H9 (cell line): Measurements from ENCODE around the gene PPFIBP2. TPM values are rescaled to one million over a fixed set of nuclear protein-coding genes. Genes with fewer than 3 reads are reported as not detected.

ENCODE experiments used
- DNase-seq: peaks from one replicate; pipeline ENCODE4 v3.0.0-alpha.2; 2017
- H2AFZ ChIP-seq: one replicate; pipeline ENCODE4 v1.6.1; 2013; ENCODE audit warnings: mild to moderate bottlenecking, low read length, control low read depth, moderate library complexity
- H2AK5ac ChIP-seq: 2 replicates; pipeline ENCODE4 v1.6.1; 2013; ENCODE audit warnings: low read length, control low read depth, mixed read lengths; ENCODE audit not compliant: insufficient read length
- H2BK120ac ChIP-seq: one replicate; pipeline ENCODE4 v1.6.1; 2013; ENCODE audit warnings: low read depth, mild to moderate bottlenecking, low read length, control low read depth, inconsistent platforms; ENCODE audit not compliant: poor library complexity, severe bottlenecking
- H2BK12ac ChIP-seq: 2 replicates; pipeline ENCODE4 v1.6.1; 2013; ENCODE audit warnings: low read length, control low read depth, mixed read lengths, low read depth; ENCODE audit not compliant: insufficient read length
- H2BK15ac ChIP-seq: 2 replicates; pipeline ENCODE4 v1.6.1; 2013; ENCODE audit warnings: low read depth, low read length, control low read depth
- H2BK20ac ChIP-seq: one replicate; pipeline ENCODE4 v1.6.1; 2013; ENCODE audit warnings: low read depth, mild to moderate bottlenecking, low read length, control low read depth, inconsistent platforms; ENCODE audit not compliant: poor library complexity, severe bottlenecking
- H2BK5ac ChIP-seq: 2 replicates; pipeline ENCODE4 v1.6.1; 2013; ENCODE audit warnings: low read length, control low read depth, mixed read lengths; ENCODE audit not compliant: insufficient read length
- H3K14ac ChIP-seq: 2 replicates; pipeline ENCODE4 v1.6.1; 2013; ENCODE audit warnings: low read length, control low read depth; ENCODE audit not compliant: insufficient read depth
- H3K18ac ChIP-seq: 2 replicates; pipeline ENCODE4 v1.6.1; 2013; ENCODE audit warnings: low read depth, mild to moderate bottlenecking, mixed read lengths, low read length, control low read depth; ENCODE audit not compliant: insufficient read length
- H3K23ac ChIP-seq: 2 replicates; pipeline ENCODE4 v1.6.1; 2013; ENCODE audit warnings: low read length, control low read depth, mixed read lengths, low read depth; ENCODE audit not compliant: insufficient read length
- H3K23me2 ChIP-seq: 2 replicates; pipeline ENCODE4 v1.6.1; 2013; ENCODE audit warnings: low read depth, mild to moderate bottlenecking, mixed read lengths, low read length, control low read depth; ENCODE audit not compliant: insufficient read length, poor library complexity, severe bottlenecking
- H3K27ac ChIP-seq: 2 replicates; pipeline ENCODE4 v1.5.1; 2013; ENCODE audit warnings: low read length, control low read depth, mixed read lengths, low read depth; ENCODE audit not compliant: insufficient read length
- H3K27me3 ChIP-seq: 2 replicates; pipeline ENCODE4 v1.6.1; 2013; ENCODE audit warnings: low read length, control low read depth, inconsistent platforms; ENCODE audit not compliant: insufficient read depth
- H3K4ac ChIP-seq: 2 replicates; pipeline ENCODE4 v1.6.1; 2013; ENCODE audit warnings: low read depth, mild to moderate bottlenecking, control low read depth, inconsistent platforms, low read length, moderate library complexity
- H3K4me1 ChIP-seq: 2 replicates; pipeline ENCODE4 v1.6.1; 2013; ENCODE audit warnings: low read length, control low read depth, inconsistent platforms; ENCODE audit not compliant: insufficient read depth
- H3K4me2 ChIP-seq: 2 replicates; pipeline ENCODE4 v1.6.1; 2013; ENCODE audit warnings: low read length, control low read depth, mixed read lengths; ENCODE audit not compliant: insufficient read length, insufficient read depth
- H3K56ac ChIP-seq: 2 replicates; pipeline ENCODE4 v1.6.1; 2013; ENCODE audit warnings: low read depth, mild to moderate bottlenecking, mixed read lengths, low read length, control low read depth; ENCODE audit not compliant: insufficient read length
- H3K79me1 ChIP-seq: 2 replicates; pipeline ENCODE4 v1.6.1; 2013; ENCODE audit warnings: low read depth, mild to moderate bottlenecking, moderate library complexity, low read length, control low read depth, inconsistent platforms; ENCODE audit not compliant: insufficient read depth, poor library complexity, severe bottlenecking
- H3K79me2 ChIP-seq: 2 replicates; pipeline ENCODE4 v1.6.1; 2013; ENCODE audit warnings: low read length, control low read depth, inconsistent platforms; ENCODE audit not compliant: insufficient read depth
- H3K9ac ChIP-seq: 2 replicates; pipeline ENCODE4 v1.6.1; 2013; ENCODE audit warnings: low read length, control low read depth, mixed read lengths; ENCODE audit not compliant: insufficient read length; ENCODE audit errors: extremely low read depth
- H3K9me3 ChIP-seq: one replicate; pipeline ENCODE4 v1.6.1; 2013; ENCODE audit warnings: low read depth, low read length, inconsistent platforms; ENCODE audit not compliant: control insufficient read depth
- H3T11ph ChIP-seq: one replicate; pipeline ENCODE4 v1.6.1; 2013; ENCODE audit warnings: mild to moderate bottlenecking, low read length, control low read depth, inconsistent platforms
- H4K20me1 ChIP-seq: one replicate; pipeline ENCODE4 v1.6.1; 2013; ENCODE audit not compliant: control insufficient read depth, insufficient read length, insufficient read depth
- H4K5ac ChIP-seq: 2 replicates; pipeline ENCODE4 v1.6.1; 2013; ENCODE audit warnings: low read depth, mild to moderate bottlenecking, mixed read lengths, low read length, control low read depth; ENCODE audit not compliant: insufficient read length
- H4K8ac ChIP-seq: replicated peaks from 2 replicates; pipeline ENCODE4 v1.6.1; 2013; ENCODE audit warnings: low read length, control low read depth, mixed read lengths, low read depth; ENCODE audit not compliant: insufficient read length
- H4K91ac ChIP-seq: 2 replicates; pipeline ENCODE4 v1.6.1; 2013; ENCODE audit warnings: low read depth, mild to moderate bottlenecking, moderate library complexity, mixed read lengths, low read length, control low read depth; ENCODE audit not compliant: insufficient read length
- H3K27ac Mint-ChIP-seq, 3 experiments: 2 replicates in 2 of 3; 3 replicates in 1 of 3; pipeline ENCODE4 v1.8.0; 2020 to 2021; ENCODE audit warnings: mixed read lengths in 3 of 3, mild to moderate bottlenecking in 1 of 3, moderate library complexity in 1 of 3
- H3K27me3 Mint-ChIP-seq: 2 replicates; pipeline ENCODE4 v1.8.0; 2021; ENCODE audit warnings: low read depth, mild to moderate bottlenecking, moderate library complexity, mixed read lengths
- H3K36me3 Mint-ChIP-seq, 3 experiments: 2 replicates in 2 of 3; 3 replicates in 1 of 3; pipeline ENCODE4 v1.8.0; 2020 to 2021; ENCODE audit warnings: low read depth in 3 of 3, mixed read lengths in 3 of 3; ENCODE audit not compliant: insufficient read depth in 1 of 3
- H3K4me1 Mint-ChIP-seq, 2 experiments: 2 replicates each; pipeline ENCODE4 v1.8.0; 2020; ENCODE audit warnings: mixed read lengths in 2 of 2
- H3K4me3 Mint-ChIP-seq, 2 experiments: 2 replicates in 1 of 2; 3 replicates in 1 of 2; pipeline ENCODE4 v1.8.0; 2020 to 2021; ENCODE audit warnings: mild to moderate bottlenecking in 2 of 2, mixed read lengths in 2 of 2, moderate library complexity in 1 of 2
- H3K9me3 Mint-ChIP-seq, 2 experiments: 2 replicates in 1 of 2; 3 replicates in 1 of 2; pipeline ENCODE4 v1.8.0; 2020; ENCODE audit warnings: mild to moderate bottlenecking in 2 of 2, mixed read lengths in 2 of 2, moderate library complexity in 1 of 2
- WGBS: extraction: QIAGEN DNeasy Blood & Tissue Kit; methylation state at CpG from one replicate; pipeline ENCODE4 v1.1.7; 2013; ENCODE audit warnings: missing lambda C conversion rate, low lambda C conversion rate, mixed read lengths; ENCODE audit not compliant: insufficient read length; ENCODE audit errors: extremely low coverage; 5-methylcytosine and 5-hydroxymethylcytosine counted together
- total RNA-seq: library from RNA; stranded (reverse); gene quantifications from 2 replicates; pipeline ENCODE4 v1.2.1, GENCODE V29; 2021
- TF ChIP-seq, protein P1 (sequence below): fragments of 200-600 bp; sonication (generic); conservative IDR thresholded peaks from 3 replicates; pipeline ENCODE4 v1.8.0; 2021; ENCODE audit warnings: antibody characterized with exemption, mild to moderate bottlenecking

The PPFIBP2 gene
- total RNA-seq, 1 experiment from 2014 or later = 8.3 TPM

DNA sequence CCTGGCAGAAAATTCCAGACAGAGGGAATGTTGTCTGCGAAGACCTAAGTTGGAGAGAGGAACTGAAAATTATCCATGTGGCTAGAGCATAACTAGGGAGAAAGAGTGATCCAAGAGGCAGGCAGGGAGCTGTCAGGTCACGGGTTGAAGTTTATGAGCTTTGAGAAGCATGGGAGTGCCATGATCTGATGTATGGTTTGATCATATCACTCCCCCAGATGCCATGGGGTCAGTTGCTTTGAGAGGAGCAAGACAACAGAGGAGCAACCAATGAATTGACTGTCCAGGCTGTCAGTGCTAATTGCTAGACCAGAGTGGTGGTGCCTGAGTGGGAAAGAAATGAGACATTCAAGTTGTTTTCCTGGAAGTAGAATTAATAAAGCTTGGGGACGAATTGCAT, 105.5 kb downstream of the PPFIBP2 start:
- peaks cover 0 to 2% (median 0%) of the 10 kb centered on the region in 3 experiments; a peak in 2 of 7 replicates for H3K36me3 Mint-ChIP-seq
- H2BK5ac ChIP-seq = no peak overlapping the region

More for the DNA sequence above, 105.5 kb downstream of the PPFIBP2 start:
- Histone ChIP-seq H3K4me2 (no peak overlapping the region), H3K4me1 (peaks cover 10% of the 10 kb centered on the region; the same call in 1 of the 2 replicates), H2AK5ac (no peak overlapping the region), H3K23me2 (no peaks in the 10 kb centered on the region), H3K79me2 (no peaks in the 10 kb centered on the region), H3K27ac (no peak overlapping the region), H2BK20ac (no peak overlapping the region), H3K27me3 (no peaks in the 10 kb centered on the region), H4K8ac (no peak overlapping the region), H3K23ac (no peak overlapping the region), H3K9me3 (no peaks in the 10 kb centered on the region), H4K20me1 (no peaks in the 10 kb centered on the region), H3T11ph (no peak overlapping the region), H2AFZ (no peak overlapping the region), H3K9ac (no peak overlapping the region), H3K18ac (no peak overlapping the region), H3K14ac (no peak overlapping the region), H3K79me1 (no peaks in the 10 kb centered on the region), H3K4ac (no peak overlapping the region), H4K91ac (no peak overlapping the region), H4K5ac (no peak overlapping the region), H2BK120ac (no peak overlapping the region), H2BK12ac (no peak overlapping the region), H3K56ac (no peak overlapping the region), H2BK15ac (no peak overlapping the region)
- Mint-ChIP-seq H3K27ac (no peak overlapping the region), H3K4me3 (no peak overlapping the region), H3K27me3 (no peaks in the 10 kb centered on the region; the same call in 1 of the 2 replicates), H3K9me3 (no peaks in the 10 kb centered on the region; a peak in 1 of 5 replicates), H3K4me1 (peaks cover 21 to 29% of the 10 kb centered on the region in 2 experiments)
- TF ChIP-seq, protein P1, sequence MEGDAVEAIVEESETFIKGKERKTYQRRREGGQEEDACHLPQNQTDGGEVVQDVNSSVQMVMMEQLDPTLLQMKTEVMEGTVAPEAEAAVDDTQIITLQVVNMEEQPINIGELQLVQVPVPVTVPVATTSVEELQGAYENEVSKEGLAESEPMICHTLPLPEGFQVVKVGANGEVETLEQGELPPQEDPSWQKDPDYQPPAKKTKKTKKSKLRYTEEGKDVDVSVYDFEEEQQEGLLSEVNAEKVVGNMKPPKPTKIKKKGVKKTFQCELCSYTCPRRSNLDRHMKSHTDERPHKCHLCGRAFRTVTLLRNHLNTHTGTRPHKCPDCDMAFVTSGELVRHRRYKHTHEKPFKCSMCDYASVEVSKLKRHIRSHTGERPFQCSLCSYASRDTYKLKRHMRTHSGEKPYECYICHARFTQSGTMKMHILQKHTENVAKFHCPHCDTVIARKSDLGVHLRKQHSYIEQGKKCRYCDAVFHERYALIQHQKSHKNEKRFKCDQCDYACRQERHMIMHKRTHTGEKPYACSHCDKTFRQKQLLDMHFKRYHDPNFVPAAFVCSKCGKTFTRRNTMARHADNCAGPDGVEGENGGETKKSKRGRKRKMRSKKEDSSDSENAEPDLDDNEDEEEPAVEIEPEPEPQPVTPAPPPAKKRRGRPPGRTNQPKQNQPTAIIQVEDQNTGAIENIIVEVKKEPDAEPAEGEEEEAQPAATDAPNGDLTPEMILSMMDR = no peak
- no peak for DNase-seq
- no CpG with 5 or more reads among the region's 3 CpGs for WGBS
